Measurements from ENCODE around the gene ZBTB7A.

ZBTB7A gene

GRCh38 chr19:4067396-4068046 is 822 bp upstream of the ZBTB7A start:
- DNase-seq, result peak; percentile 22

GRCh38 chr19:4066176-4066606 is 508 bp downstream of the ZBTB7A start:
- DNase-seq, result no peak

GRCh38 chr19:4065430-4066175 is 1.1 kb downstream of the ZBTB7A start:
- DNase-seq, result peak; percentile 98

GRCh38 chr19:4064496-4065260 is 2.0 kb downstream of the ZBTB7A start:
- DNase-seq, result peak; percentile 36

- DNase-seq, result no peak
Measured at GRCh38 chr19:4064149-4064495, 2.6 kb downstream of the ZBTB7A start.

- DNase-seq, result no peak
Measured at GRCh38 chr19:4063369-4064148, 3.1 kb downstream of the ZBTB7A start.

GRCh38 chr19:4062419-4063368 is 4.0 kb downstream of the ZBTB7A start:
- no peak for DNase-seq

- DNase-seq, result no peak
Measured at GRCh38 chr19:4061683-4062418, 4.8 kb downstream of the ZBTB7A start.

- no peak for DNase-seq
Measured at GRCh38 chr19:4061178-4061682, 5.5 kb downstream of the ZBTB7A start.

GRCh38 chr19:4060621-4061177 is 6.0 kb downstream of the ZBTB7A start:
- no peak for DNase-seq

GRCh38 chr19:4059891-4060620 is 6.6 kb downstream of the ZBTB7A start:
- DNase-seq, result no peak

- no peak for DNase-seq
Measured at GRCh38 chr19:4059453-4059871, 7.2 kb downstream of the ZBTB7A start.

GRCh38 chr19:4058693-4059452 is 7.8 kb downstream of the ZBTB7A start:
- no peak for DNase-seq

GRCh38 chr19:4057931-4058692 is 8.6 kb downstream of the ZBTB7A start:
- DNase-seq, result peak; percentile 83

- no peak for DNase-seq
Measured at GRCh38 chr19:4055209-4055552, 11.5 kb downstream of the ZBTB7A start.

- DNase-seq, result no peak
Measured at GRCh38 chr19:4054441-4055208, 12.1 kb downstream of the ZBTB7A start.

Data from fibroblast of skin of scalp (primary cell).